HCT116 (cell line): ENCODE data around the gene FOXF1. TPM values are rescaled to one million over a fixed set of nuclear protein-coding genes. Genes with fewer than 3 reads are reported as not detected.

Experiments used
- ATAC-seq: fragments of 200-7000 bp; cut with Tn5 transposase; 2 replicates; pipeline ENCODE4 v1.9.1; 2020; ENCODE audit warnings: mild to moderate bottlenecking, moderate library complexity
- BruUV-seq: library from RNA; stranded (reverse); fragments of 400-500 nt; replicated peaks from 2 replicates; lab custom pipeline; 2021; lab: Mats Ljungman, UMichigan
- CTCF ChIA-PET: fragments of 300-600 bp; sonication (Branson Sonifier 250); formaldehyde crosslinking; loops from one replicate; lab custom pipeline; 2021; ENCODE audit warnings: antibody characterized with exemption; lab: Charles Lee
- POLR2A ChIA-PET: fragments of 300-600, 350-600 bp; sonication (Branson Sonifier 250); formaldehyde crosslinking; loops from one replicate; lab custom pipeline; 2021; ENCODE audit warnings: antibody characterized with exemption; lab: Charles Lee
- RAD21 ChIA-PET, 2 experiments: fragments of 300-600 bp; sonication (Branson Sonifier 250); formaldehyde crosslinking; loops; one replicate each; lab custom pipeline; 2023; ENCODE audit warnings: low total read pairs in 2 of 2; ENCODE audit not compliant: uncharacterized antibody in 2 of 2, unreplicated experiment in 2 of 2, low non-redundant PET in 1 of 2; lab: Charles Lee
- DNase-seq: peaks from one replicate; pipeline ENCODE4 v3.0.0-alpha.2; 2010; ENCODE audit warnings: low read depth, low spot score
- H2AFZ ChIP-seq: fragments of 200-600 bp; shearing (Covaris generic), sonication (generic); 2 replicates; pipeline ENCODE4 v1.6.1; 2017; ENCODE audit warnings: low read depth, mixed run types, mixed read lengths, antibody characterized with exemption, low read length; ENCODE audit not compliant: poor library complexity, severe bottlenecking
- H3K27ac ChIP-seq: 2 replicates; pipeline ENCODE4 v1.5.1; 2012; ENCODE audit warnings: low read depth, low read length
- H3K27me3 ChIP-seq: fragments of 200-600 bp; sonication (generic); 2 replicates; pipeline ENCODE4 v1.6.1; 2016; ENCODE audit warnings: mixed run types, low read length, mixed read lengths; ENCODE audit not compliant: insufficient read depth
- H3K36me3 ChIP-seq, 2 experiments: fragments of 200-500 bp in 1 of 2; fragments of 200-600 bp in 1 of 2; sonication (Bioruptor generic) in 1 of 2; sonication (generic) in 1 of 2; 2 replicates each; pipeline versions ENCODE4 v1.5.1 to v1.6.1; 2014 to 2016; ENCODE audit warnings: low read length in 2 of 2, inconsistent platforms in 1 of 2, mixed read lengths in 1 of 2, mixed run types in 1 of 2; ENCODE audit not compliant: insufficient read depth in 2 of 2, control insufficient read depth in 1 of 2
- H3K4me1 ChIP-seq, 2 experiments: fragments of 200-600 bp in 1 of 2; sonication (generic) in 1 of 2; 2 replicates each; pipeline versions ENCODE4 v1.5.1 to v1.6.1; 2012 to 2017; ENCODE audit warnings: low read length in 2 of 2, inconsistent platforms in 1 of 2, mild to moderate bottlenecking in 1 of 2, mixed read lengths in 1 of 2, mixed run types in 1 of 2, moderate library complexity in 1 of 2; ENCODE audit not compliant: insufficient read depth in 2 of 2, control insufficient read depth in 1 of 2
- H3K4me2 ChIP-seq: fragments of 200-600 bp; sonication (generic); 2 replicates; pipeline ENCODE4 v1.6.1; 2017; ENCODE audit warnings: mixed run types, low read length, mixed read lengths
- H3K4me3 ChIP-seq, 2 experiments: fragments of 200-600 bp in 1 of 2; sonication (generic) in 1 of 2; replicated peaks in 1 of 2; 2 replicates each; pipeline ENCODE4 v1.5.1; 2011 to 2016; ENCODE audit warnings: low read length in 2 of 2, control low read depth in 1 of 2, low read depth in 1 of 2, mild to moderate bottlenecking in 1 of 2, mixed read lengths in 1 of 2, mixed run types in 1 of 2
- H3K79me2 ChIP-seq: fragments of 200-600 bp; sonication (generic); 2 replicates; pipeline ENCODE4 v1.6.1; 2017; ENCODE audit warnings: mild to moderate bottlenecking, mixed run types, low read length, moderate library complexity, mixed read lengths; ENCODE audit not compliant: insufficient read depth
- H3K9ac ChIP-seq: fragments of 200-600 bp; sonication (generic); 2 replicates; pipeline ENCODE4 v1.6.1; 2016; ENCODE audit warnings: low read length, mixed read lengths
- H3K9me2 ChIP-seq: fragments of 200-600 bp; sonication (generic), shearing (Covaris generic); 2 replicates; pipeline ENCODE4 v1.6.1; 2017; ENCODE audit warnings: mixed run types, mild to moderate bottlenecking, moderate library complexity; ENCODE audit not compliant: insufficient read depth
- H3K9me3 ChIP-seq, 2 experiments: fragments of 200-500 bp in 1 of 2; fragments of 200-600 bp in 1 of 2; sonication (Bioruptor generic) in 1 of 2; sonication (generic) in 1 of 2; 2 replicates each; pipeline ENCODE4 v1.6.1; 2014 to 2017; ENCODE audit warnings: low read length in 2 of 2, mixed read lengths in 2 of 2, inconsistent platforms in 1 of 2, low read depth in 1 of 2, mild to moderate bottlenecking in 1 of 2, mixed run types in 1 of 2, moderate library complexity in 1 of 2; ENCODE audit not compliant: control insufficient read depth in 1 of 2, insufficient read depth in 1 of 2
- H4K20me1 ChIP-seq: fragments of 200-600 bp; sonication (generic), shearing (Covaris generic); 2 replicates; pipeline ENCODE4 v1.6.1; 2017; ENCODE audit warnings: mixed run types, mild to moderate bottlenecking, moderate library complexity; ENCODE audit not compliant: insufficient read depth
- ATF3 ChIP-seq: IDR thresholded peaks from 2 replicates; pipeline ENCODE4 v1.6.1; 2012
- CBX3 ChIP-seq: IDR thresholded peaks from 2 replicates; pipeline ENCODE4 v1.6.1; 2012; ENCODE audit warnings: low read depth
- CEBPB ChIP-seq: IDR thresholded peaks from 2 replicates; pipeline ENCODE4 v1.6.1; 2012; ENCODE audit warnings: low read depth
- CTCF ChIP-seq, 3 experiments: fragments of 200-600 bp in 1 of 3; sonication (generic) in 1 of 3; IDR thresholded peaks in 2 of 3; conservative IDR thresholded peaks in 1 of 3; 2 replicates each; pipeline ENCODE4 v1.5.1; 2012 to 2017; ENCODE audit warnings: low read depth in 2 of 3, low read length in 2 of 3, antibody characterized with exemption in 1 of 3, borderline replicate concordance in 1 of 3, control low read depth in 1 of 3, mild to moderate bottlenecking in 1 of 3, mixed read lengths in 1 of 3, mixed run types in 1 of 3, moderate library complexity in 1 of 3; ENCODE audit not compliant: insufficient read depth in 1 of 3
- EGR1 ChIP-seq: IDR thresholded peaks from 2 replicates; pipeline ENCODE4 v1.6.1; 2012; ENCODE audit warnings: low read depth
- ELF1 ChIP-seq: IDR thresholded peaks from 2 replicates; pipeline ENCODE4 v1.6.1; 2012; ENCODE audit warnings: low read depth, borderline replicate concordance
- EZH2 ChIP-seq: fragments of 200-600 bp; sonication (generic); IDR thresholded peaks from 2 replicates; pipeline ENCODE4 v1.6.1; 2017; ENCODE audit warnings: antibody characterized with exemption, mixed run types
- FOSL1 ChIP-seq: IDR thresholded peaks from 2 replicates; pipeline ENCODE4 v1.6.1; 2012; ENCODE audit warnings: low read depth
- JUND ChIP-seq: IDR thresholded peaks from 2 replicates; pipeline ENCODE4 v1.6.1; 2012
- MAX ChIP-seq: IDR thresholded peaks from 2 replicates; pipeline ENCODE4 v1.6.1; 2012
- POLR2A ChIP-seq: IDR thresholded peaks from 2 replicates; pipeline ENCODE4 v1.7.0; 2011; ENCODE audit warnings: borderline replicate concordance; ENCODE audit not compliant: insufficient read depth, insufficient read length; ENCODE audit errors: extremely low read depth
- POLR2AphosphoS5 ChIP-seq: IDR thresholded peaks from 2 replicates; pipeline ENCODE4 v1.6.1; 2011; ENCODE audit warnings: mild to moderate bottlenecking, low read depth, low read length, moderate library complexity
- REST ChIP-seq: IDR thresholded peaks from 2 replicates; pipeline ENCODE4 v1.6.1; 2012; ENCODE audit warnings: low read depth
- SIN3A ChIP-seq: IDR thresholded peaks from 2 replicates; pipeline ENCODE4 v1.6.1; 2012; ENCODE audit warnings: low read depth
- SRF ChIP-seq: IDR thresholded peaks from 2 replicates; pipeline ENCODE4 v1.6.1; 2012; ENCODE audit warnings: low read depth
- TCF7L2 ChIP-seq: IDR thresholded peaks from 2 replicates; pipeline ENCODE4 v1.7.0; 2011; ENCODE audit warnings: borderline replicate concordance, inconsistent platforms; ENCODE audit not compliant: insufficient read depth, insufficient read length; ENCODE audit errors: extremely low read depth
- YY1 ChIP-seq: IDR thresholded peaks from 2 replicates; pipeline ENCODE4 v1.6.1; 2011; ENCODE audit warnings: low read length, low read depth, moderate library complexity, mild to moderate bottlenecking; ENCODE audit not compliant: insufficient replicate concordance; ENCODE audit errors: extremely low read depth
- ZBTB33 ChIP-seq: IDR thresholded peaks from 2 replicates; pipeline ENCODE4 v1.6.1; 2011; ENCODE audit warnings: mild to moderate bottlenecking, low read length, moderate library complexity; ENCODE audit not compliant: insufficient replicate concordance; ENCODE audit errors: extremely low read depth
- ZFX ChIP-seq: fragments of 450-650 bp; IDR thresholded peaks from 2 replicates; pipeline ENCODE4 v1.6.1; 2017
- ZNF274 ChIP-seq: fragments of 200-500 bp; sonication (Bioruptor generic); IDR thresholded peaks from 2 replicates; pipeline ENCODE4 v1.6.1; 2014; ENCODE audit warnings: mild to moderate bottlenecking, low read depth, low read length, inconsistent platforms
- intact Hi-C: fragments of 100-400 bp; cut with micrococcal nuclease; formaldehyde crosslinking; loops from 2 replicates; pipeline ENCODE4 v1.10.0; 2022
- total RNA-seq: library from RNA; stranded (reverse); gene quantifications from one replicate; pipeline ENCODE4 v1.2.1, GENCODE V29; 2021; ENCODE audit not compliant: unreplicated experiment

The FOXF1 gene
- total RNA-seq, 1 experiment from 2014 or later, result 2.4 TPM

GRCh38 chr16:86485746-86486145, 24.6 kb upstream of the FOXF1 start:
- peaks cover 46% of the 10 kb centered on the region for H3K27me3 ChIP-seq
- H3K4me3 ChIP-seq, result no peak overlapping the region
- peaks cover 6 to 14% of the 10 kb centered on the region in 2 experiments; a peak in 2 of 4 replicates for H3K9me3 ChIP-seq
- H3K79me2 ChIP-seq, result no peaks in the 10 kb centered on the region
- TF ChIP-seq MAX (no peak), YY1 (no peak), TCF7L2 (no peak), CEBPB (no peak), ZBTB33 (no peak), POLR2A (no peak), REST (no peak), SRF (no peak), CBX3 (no peak), ZNF274 (no peak), ZFX (no peak), FOSL1 (no peak), POLR2AphosphoS5 (no peak), SIN3A (no peak), EGR1 (no peak), CTCF (IDR thresholded peaks at IDR 0.05 in 2 of 3, conservative IDR thresholded peaks at IDR 0.05 in 1 of 3; ENCODE audit: borderline replicate concordance in 1 of 3, insufficient read depth in 1 of 3, low read depth in 2 of 3, low read length in 2 of 3) (no peak), JUND (no peak), EZH2 (no peak), ELF1 (no peak), ATF3 (no peak)
- H4K20me1 ChIP-seq, result no peaks in the 10 kb centered on the region
- no peak overlapping the region for H3K9ac ChIP-seq
- ChIA-PET POLR2A (no interaction called here), CTCF (no interaction called here), RAD21 (no interaction called here)
- H2AFZ ChIP-seq, result no peak overlapping the region
- H3K27ac ChIP-seq, result no peak overlapping the region
- no peaks in the 10 kb centered on the region for H3K36me3 ChIP-seq
- H3K4me2 ChIP-seq, result no peak overlapping the region
- ATAC-seq (no peak), DNase-seq (no peak)
- no peaks in the 10 kb centered on the region for H3K4me1 ChIP-seq
- H3K9me2 ChIP-seq, result no peaks in the 10 kb centered on the region
- no TSS peak for BruUV-seq
- intact Hi-C loops, result no loop called here
